T-helper 2 cell treated with Interferon-gamma antibody and Interleukin-4, amounts not matched to agents 5 μg/mL and 100 μg/mL, for 36 hours (primary cell): ENCODE measurements around the gene WDR33.
"Not testable (repeated sequence)": the region's sequence is repeated elsewhere in the genome, so short reads cannot be mapped to it uniquely, and the experiment has no call there.

Source experiments
- DNase-seq: peaks from one replicate; pipeline ENCODE4 v3.0.0; 2021; ENCODE audit warnings: low spot score
- H3K27ac Mint-ChIP-seq: one replicate; pipeline ENCODE4 v1.8.0; 2021; ENCODE audit warnings: mild to moderate bottlenecking, mixed read lengths
- H3K27me3 Mint-ChIP-seq: one replicate; pipeline ENCODE4 v1.8.0; 2021; ENCODE audit warnings: low read depth, mixed read lengths
- H3K36me3 Mint-ChIP-seq: one replicate; pipeline ENCODE4 v1.8.0; 2021; ENCODE audit warnings: low read depth, mixed read lengths
- H3K4me1 Mint-ChIP-seq: one replicate; pipeline ENCODE4 v1.8.0; 2021; ENCODE audit warnings: low read depth, mixed read lengths
- H3K4me3 Mint-ChIP-seq: one replicate; pipeline ENCODE4 v1.8.0; 2022; ENCODE audit warnings: mild to moderate bottlenecking, moderate library complexity, mixed read lengths
- H3K9me3 Mint-ChIP-seq: one replicate; pipeline ENCODE4 v1.8.0; 2021; ENCODE audit warnings: mixed read lengths

The WDR33 gene

GRCh38 chr2:127826047-127826446 is 15.1 kb upstream of the WDR33 start:
- H3K9me3 Mint-ChIP-seq: peaks cover 35% of the 10 kb centered on the region
- peaks cover 2% of the 10 kb centered on the region for H3K27me3 Mint-ChIP-seq
- H3K4me3 Mint-ChIP-seq: no peak overlapping the region
- DNase-seq: no peak
- H3K27ac Mint-ChIP-seq: no peak overlapping the region
- H3K4me1 Mint-ChIP-seq: peaks cover 15% of the 10 kb centered on the region
- H3K36me3 Mint-ChIP-seq: peaks cover 17% of the 10 kb centered on the region

- H3K27me3 Mint-ChIP-seq: peaks cover 21% of the 10 kb centered on the region
- H3K27ac Mint-ChIP-seq: no peak overlapping the region
- no peaks in the 10 kb centered on the region for H3K36me3 Mint-ChIP-seq
- H3K9me3 Mint-ChIP-seq: peaks cover 24% of the 10 kb centered on the region
- H3K4me3 Mint-ChIP-seq: no peak overlapping the region
- H3K4me1 Mint-ChIP-seq: no peaks in the 10 kb centered on the region
- DNase-seq: no peak
Observed at GRCh38 chr2:127820080-127820668, 9.2 kb upstream of the WDR33 start.

- no peak for DNase-seq
- Mint-ChIP-seq H3K4me3 (no peak overlapping the region), H3K36me3 (no peaks in the 10 kb centered on the region), H3K27me3 (peaks cover 25% of the 10 kb centered on the region), H3K9me3 (peaks cover 24% of the 10 kb centered on the region), H3K27ac (no peak overlapping the region), H3K4me1 (no peaks in the 10 kb centered on the region)
Observed at GRCh38 chr2:127818794-127819425, 7.9 kb upstream of the WDR33 start.

- peaks cover 24% of the 10 kb centered on the region for H3K9me3 Mint-ChIP-seq
- no peak for DNase-seq
- peaks cover 26% of the 10 kb centered on the region for H3K27me3 Mint-ChIP-seq
Observed at GRCh38 chr2:127818241-127818640, 7.3 kb upstream of the WDR33 start.

GRCh38 chr2:127814677-127815076 is 3.7 kb upstream of the WDR33 start:
- no peak overlapping the region for H3K27ac Mint-ChIP-seq
- H3K36me3 Mint-ChIP-seq: peaks cover 8% of the 10 kb centered on the region
- peaks cover 13% of the 10 kb centered on the region for H3K9me3 Mint-ChIP-seq
- peaks cover 25% of the 10 kb centered on the region for H3K27me3 Mint-ChIP-seq
- DNase-seq: no peak
- H3K4me1 Mint-ChIP-seq: peaks cover 9% of the 10 kb centered on the region
- H3K4me3 Mint-ChIP-seq: no peak overlapping the region

More at GRCh38 chr2:127818241-127818640, 7.3 kb upstream of the WDR33 start:
- H3K36me3 Mint-ChIP-seq: no peaks in the 10 kb centered on the region
- H3K4me1 Mint-ChIP-seq: no peaks in the 10 kb centered on the region
- no peak overlapping the region for H3K4me3 Mint-ChIP-seq
- no peak overlapping the region for H3K27ac Mint-ChIP-seq

GRCh38 chr2:127812441-127812840 is 1.5 kb upstream of the WDR33 start:
- peak overlapping the region; percentile 61 for H3K4me3 Mint-ChIP-seq
- H3K27ac Mint-ChIP-seq, DNase-seq, H3K9me3 Mint-ChIP-seq: not testable (repeated sequence)
- peaks cover 19% of the 10 kb centered on the region for H3K4me1 Mint-ChIP-seq
- peaks cover 18% of the 10 kb centered on the region for H3K36me3 Mint-ChIP-seq
- H3K27me3 Mint-ChIP-seq: peaks cover 16% of the 10 kb centered on the region

- no peaks in the 10 kb centered on the region for H3K9me3 Mint-ChIP-seq
- H3K27ac Mint-ChIP-seq: peak overlapping the region; percentile 98
- no peak for DNase-seq
- H3K27me3 Mint-ChIP-seq: peaks cover 11% of the 10 kb centered on the region
- H3K36me3 Mint-ChIP-seq: peaks cover 21% of the 10 kb centered on the region
- H3K4me1 Mint-ChIP-seq: peaks cover 23% of the 10 kb centered on the region
- H3K4me3 Mint-ChIP-seq: peak overlapping the region; percentile 90
Observed at GRCh38 chr2:127811397-127812321, 688 bp upstream of the WDR33 start.

GRCh38 chr2:127810156-127810618 is 784 bp downstream of the WDR33 start:
- DNase-seq: no peak
- H3K4me1 Mint-ChIP-seq: peaks cover 29% of the 10 kb centered on the region
- H3K27me3 Mint-ChIP-seq: peaks cover 9% of the 10 kb centered on the region

GRCh38 chr2:127807678-127808353 is 3.2 kb downstream of the WDR33 start:
- peaks cover 32% of the 10 kb centered on the region for H3K4me1 Mint-ChIP-seq
- H3K27ac Mint-ChIP-seq: peak overlapping the region; percentile 70
- H3K27me3 Mint-ChIP-seq: no peaks in the 10 kb centered on the region
- H3K4me3 Mint-ChIP-seq: peak overlapping the region; percentile 47
- no peaks in the 10 kb centered on the region for H3K9me3 Mint-ChIP-seq
- DNase-seq: no peak
- H3K36me3 Mint-ChIP-seq: peaks cover 30% of the 10 kb centered on the region

More at GRCh38 chr2:127810156-127810618, 784 bp downstream of the WDR33 start:
- Mint-ChIP-seq H3K4me3 (peak overlapping the region; percentile 90), H3K9me3 (no peaks in the 10 kb centered on the region), H3K36me3 (peaks cover 24% of the 10 kb centered on the region), H3K27ac (peak overlapping the region; percentile 98)

- not testable (repeated sequence) for H3K4me3 Mint-ChIP-seq, DNase-seq, H3K9me3 Mint-ChIP-seq, H3K27ac Mint-ChIP-seq, H3K27me3 Mint-ChIP-seq
- Mint-ChIP-seq H3K36me3 (peaks cover 30% of the 10 kb centered on the region), H3K4me1 (peaks cover 28% of the 10 kb centered on the region)
Observed at GRCh38 chr2:127806860-127807259, 4.1 kb downstream of the WDR33 start.

- Mint-ChIP-seq H3K27ac (no peak overlapping the region), H3K4me3 (no peak overlapping the region), H3K36me3 (peaks cover 38% of the 10 kb centered on the region), H3K4me1 (peaks cover 28% of the 10 kb centered on the region), H3K9me3 (no peaks in the 10 kb centered on the region), H3K27me3 (no peaks in the 10 kb centered on the region)
- DNase-seq: no peak
Observed at GRCh38 chr2:127805491-127805890, 5.5 kb downstream of the WDR33 start.

- Mint-ChIP-seq H3K36me3 (peaks cover 32% of the 10 kb centered on the region), H3K27me3 (no peaks in the 10 kb centered on the region), H3K4me1 (peaks cover 15% of the 10 kb centered on the region), H3K4me3 (no peak overlapping the region), H3K9me3 (no peaks in the 10 kb centered on the region), H3K27ac (no peak overlapping the region)
- DNase-seq: no peak
Observed at GRCh38 chr2:127799926-127800325, 11.0 kb downstream of the WDR33 start.

GRCh38 chr2:127796389-127796788 is 14.6 kb downstream of the WDR33 start:
- Mint-ChIP-seq H3K9me3 (no peaks in the 10 kb centered on the region), H3K27ac (peak overlapping the region; percentile 67), H3K27me3 (no peaks in the 10 kb centered on the region), H3K4me1 (peaks cover 19% of the 10 kb centered on the region), H3K36me3 (peaks cover 31% of the 10 kb centered on the region), H3K4me3 (no peak overlapping the region)
- no peak for DNase-seq
